Keratinocyte (primary cell): Measurements from ENCODE around the gene GSS. TPM values are rescaled to one million over a fixed set of nuclear protein-coding genes. Genes with fewer than 3 reads are reported as not detected.

ENCODE experiments used
- DNase-seq: peaks from one replicate; pipeline ENCODE4 v3.0.0-alpha.2; 2011; ENCODE audit warnings: low read depth, missing footprints, low spot score
- FAIRE-seq: peaks from 2 replicates; lab custom pipeline; 2011; peaks lifted over from hg19 to GRCh38; lab: Jason Lieb, UNC
- H2AFZ ChIP-seq: 2 replicates; pipeline ENCODE4 v1.6.0; 2012; ENCODE audit warnings: low read length, control low read depth, inconsistent platforms; ENCODE audit not compliant: control insufficient read depth
- H3K27ac ChIP-seq: 2 replicates; pipeline ENCODE4 v1.5.1; 2011; ENCODE audit warnings: low read length; ENCODE audit not compliant: control insufficient read depth, insufficient read depth
- H3K27me3 ChIP-seq: 3 replicates; pipeline ENCODE4 v1.6.0; 2011; ENCODE audit warnings: low read length; ENCODE audit not compliant: control insufficient read depth, insufficient read depth; ENCODE audit errors: extremely low read depth
- H3K36me3 ChIP-seq, 2 experiments: 2 replicates in 1 of 2; 3 replicates in 1 of 2; pipeline ENCODE4 v1.5.1; 2011; ENCODE audit warnings: low read length in 2 of 2, mild to moderate bottlenecking in 1 of 2; ENCODE audit not compliant: control insufficient read depth in 2 of 2, insufficient read depth in 2 of 2; ENCODE audit errors: extremely low read depth in 1 of 2
- H3K4me1 ChIP-seq: 3 replicates; pipeline ENCODE4 v1.5.1; 2011; ENCODE audit warnings: low read length; ENCODE audit not compliant: control insufficient read depth, insufficient read depth; ENCODE audit errors: extremely low read depth
- H3K4me2 ChIP-seq: 3 replicates; pipeline ENCODE4 v1.6.0; 2011; ENCODE audit warnings: low read depth, low read length; ENCODE audit not compliant: control insufficient read depth, insufficient read depth; ENCODE audit errors: extremely low read depth
- H3K4me3 ChIP-seq, 3 experiments: fragments of 200-600 bp in 1 of 3; sonication (generic) in 1 of 3; 2 replicates in 2 of 3; 3 replicates in 1 of 3; pipeline ENCODE4 v1.5.1; 2011 to 2016; ENCODE audit warnings: low read length in 3 of 3, mild to moderate bottlenecking in 3 of 3, control low read depth in 2 of 3, inconsistent platforms in 1 of 3, low read depth in 1 of 3, mixed read lengths in 1 of 3, mixed run types in 1 of 3, moderate library complexity in 1 of 3; ENCODE audit not compliant: control insufficient read depth in 2 of 3, insufficient read depth in 2 of 3; ENCODE audit errors: extremely low read depth in 1 of 3
- H3K79me2 ChIP-seq: 2 replicates; pipeline ENCODE4 v1.6.0; 2012; ENCODE audit warnings: low read length; ENCODE audit not compliant: control insufficient read depth, insufficient read depth
- H3K9ac ChIP-seq: 3 replicates; pipeline ENCODE4 v1.6.0; 2011; ENCODE audit warnings: low read length; ENCODE audit not compliant: control insufficient read depth, insufficient read depth; ENCODE audit errors: extremely low read depth
- H3K9me1 ChIP-seq: 3 replicates; pipeline ENCODE4 v1.6.0; 2011; ENCODE audit warnings: low read length; ENCODE audit not compliant: control insufficient read depth, insufficient read depth; ENCODE audit errors: extremely low read depth
- H3K9me3 ChIP-seq: 2 replicates; pipeline ENCODE4 v1.5.1; 2012; ENCODE audit warnings: low read depth, low read length; ENCODE audit not compliant: control insufficient read depth
- H4K20me1 ChIP-seq: 3 replicates; pipeline ENCODE4 v1.6.0; 2011; ENCODE audit warnings: low read length; ENCODE audit not compliant: control insufficient read depth, insufficient read depth; ENCODE audit errors: extremely low read depth
- EZH2 ChIP-seq: IDR thresholded peaks from one replicate; pipeline ENCODE4 v1.6.1; 2012; ENCODE audit warnings: inconsistent platforms, mild to moderate bottlenecking, low read length, moderate library complexity
- dilution Hi-C: fragments of 300-500 bp; cut with MboI; formaldehyde crosslinking; loops from one replicate; pipeline ENCODE4 v1.7.0; 2020; ENCODE audit warnings: low sequenced_read_pairs; ENCODE audit not compliant: extremely low pct_ligation_motif_present
- polyA plus RNA-seq, 5 experiments: library from polyadenylated mRNA; depleted of rRNA in 3 of 5; stranded (reverse) in 3 of 5; stranded (forward) in 1 of 5; unstranded in 1 of 5; fragments of >200 nt; gene quantifications; 1 replicate in 1 of 5; 2 replicates in 3 of 5; 3 replicates in 1 of 5; pipeline versions ENCODE4 v1.2.1 to v1.2.3, GENCODE V29; 2011 to 2012; ENCODE audit warnings: missing spikeins in 2 of 5, low read depth in 1 of 5, low replicate concordance in 1 of 5
- TF ChIP-seq, protein P1 (sequence below), 3 experiments: IDR thresholded peaks in 1 of 3; conservative IDR thresholded peaks in 1 of 3; optimal IDR thresholded peaks in 1 of 3; 2 replicates in 2 of 3; 3 replicates in 1 of 3; pipeline versions ENCODE3 to v1.5.1; 2011; ENCODE audit warnings: low read length in 3 of 3, mild to moderate bottlenecking in 3 of 3, moderate library complexity in 2 of 3, control low read depth in 1 of 3, inconsistent platforms in 1 of 3; ENCODE audit not compliant: insufficient read depth in 2 of 3; ENCODE audit errors: extremely low read depth in 1 of 3

The GSS gene
- polyA plus RNA-seq, 1 donor (not counting 4 experiments of a cell fraction or from before 2014, with no cell fraction given) = 101 TPM

DNA sequence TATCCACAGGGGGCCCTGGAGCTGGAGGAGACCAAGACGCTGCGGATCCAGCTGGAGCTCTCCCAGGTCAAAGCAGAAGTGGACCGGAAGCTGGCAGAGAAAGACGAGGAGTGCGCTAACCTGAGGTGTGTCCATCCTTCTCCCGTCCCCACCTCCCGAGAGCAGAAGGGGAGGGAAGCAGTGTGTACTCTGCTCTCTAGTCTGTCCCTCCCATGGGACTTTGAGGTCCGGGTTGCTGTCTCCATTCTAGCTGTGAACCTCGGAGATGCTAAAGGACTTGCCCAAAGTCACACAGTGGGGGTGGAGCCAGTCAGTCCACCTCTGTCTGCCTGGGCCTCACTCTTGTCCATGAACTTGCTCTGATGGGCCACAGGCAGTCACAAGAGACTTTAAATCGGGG lies 44.2 kb upstream of the GSS start:
- DNase-seq = no peak
- Histone ChIP-seq H3K4me2 (no peak overlapping the region), H4K20me1 (peaks cover 2% of the 10 kb centered on the region), H3K79me2 (no peaks in the 10 kb centered on the region), H3K27me3 (no peaks in the 10 kb centered on the region), H3K9ac (no peak overlapping the region), H3K9me3 (no peaks in the 10 kb centered on the region), H3K4me3 (no peak overlapping the region), H3K36me3 (peaks cover 30 to 46% of the 10 kb centered on the region in 2 experiments), H3K9me1 (no peaks in the 10 kb centered on the region), H2AFZ (no peak overlapping the region), H3K4me1 (no peaks in the 10 kb centered on the region), H3K27ac (no peak overlapping the region)
- dilution Hi-C loops = no loop called here
- TF ChIP-seq, protein P1, sequence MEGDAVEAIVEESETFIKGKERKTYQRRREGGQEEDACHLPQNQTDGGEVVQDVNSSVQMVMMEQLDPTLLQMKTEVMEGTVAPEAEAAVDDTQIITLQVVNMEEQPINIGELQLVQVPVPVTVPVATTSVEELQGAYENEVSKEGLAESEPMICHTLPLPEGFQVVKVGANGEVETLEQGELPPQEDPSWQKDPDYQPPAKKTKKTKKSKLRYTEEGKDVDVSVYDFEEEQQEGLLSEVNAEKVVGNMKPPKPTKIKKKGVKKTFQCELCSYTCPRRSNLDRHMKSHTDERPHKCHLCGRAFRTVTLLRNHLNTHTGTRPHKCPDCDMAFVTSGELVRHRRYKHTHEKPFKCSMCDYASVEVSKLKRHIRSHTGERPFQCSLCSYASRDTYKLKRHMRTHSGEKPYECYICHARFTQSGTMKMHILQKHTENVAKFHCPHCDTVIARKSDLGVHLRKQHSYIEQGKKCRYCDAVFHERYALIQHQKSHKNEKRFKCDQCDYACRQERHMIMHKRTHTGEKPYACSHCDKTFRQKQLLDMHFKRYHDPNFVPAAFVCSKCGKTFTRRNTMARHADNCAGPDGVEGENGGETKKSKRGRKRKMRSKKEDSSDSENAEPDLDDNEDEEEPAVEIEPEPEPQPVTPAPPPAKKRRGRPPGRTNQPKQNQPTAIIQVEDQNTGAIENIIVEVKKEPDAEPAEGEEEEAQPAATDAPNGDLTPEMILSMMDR (optimal IDR thresholded peaks at IDR 0.05 in 1 of 3, IDR thresholded peaks at IDR 0.05 in 1 of 3, conservative IDR thresholded peaks at IDR 0.05 in 1 of 3; ENCODE audit: extremely low read depth in 1 of 3, insufficient read depth in 2 of 3, low read length in 3 of 3) = no peak
- no peak for TF ChIP-seq EZH2
- no peak for FAIRE-seq

DNA sequence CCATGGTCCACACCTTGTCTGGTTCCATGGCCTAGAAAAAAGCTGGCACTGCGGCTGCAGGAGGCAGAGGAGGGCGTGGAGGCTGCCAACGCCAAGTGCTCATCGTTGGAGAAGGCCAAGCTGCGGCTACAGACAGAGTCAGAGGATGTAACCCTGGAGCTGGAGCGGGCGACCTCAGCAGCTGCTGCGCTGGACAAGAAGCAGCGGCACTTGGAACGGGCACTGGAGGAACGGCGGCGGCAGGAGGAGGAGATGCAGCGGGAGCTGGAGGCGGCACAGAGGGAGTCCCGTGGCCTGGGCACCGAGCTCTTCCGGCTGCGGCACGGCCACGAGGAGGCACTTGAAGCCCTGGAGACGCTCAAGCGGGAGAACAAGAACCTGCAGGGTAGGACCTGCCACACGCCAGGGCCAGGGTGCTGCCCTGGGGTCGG lies 43.4 kb upstream of the GSS start:
- no peak overlapping the region for H3K27ac ChIP-seq
- H3K9ac ChIP-seq = no peak overlapping the region
- no peaks in the 10 kb centered on the region for H3K9me1 ChIP-seq
- no peaks in the 10 kb centered on the region for H3K79me2 ChIP-seq
- TF ChIP-seq, protein P1 (optimal IDR thresholded peaks at IDR 0.05 in 1 of 3, IDR thresholded peaks at IDR 0.05 in 1 of 3, conservative IDR thresholded peaks at IDR 0.05 in 1 of 3; ENCODE audit: extremely low read depth in 1 of 3, insufficient read depth in 2 of 3, low read length in 3 of 3) = no peak
- TF ChIP-seq EZH2 = no peak
- H3K27me3 ChIP-seq = no peaks in the 10 kb centered on the region
- dilution Hi-C loops = no loop called here
- no peak overlapping the region for H3K4me2 ChIP-seq
- H4K20me1 ChIP-seq = no peaks in the 10 kb centered on the region
- H2AFZ ChIP-seq = no peak overlapping the region
- no peak overlapping the region for H3K4me3 ChIP-seq
- peaks cover 23 to 44% of the 10 kb centered on the region in 2 experiments for H3K36me3 ChIP-seq
- no peak for FAIRE-seq
- no peaks in the 10 kb centered on the region for H3K9me3 ChIP-seq
- no peaks in the 10 kb centered on the region for H3K4me1 ChIP-seq
- DNase-seq = no peak
